CD4-positive, alpha-beta memory T cell (primary cell): ENCODE results near the gene SPG21. TPM values are rescaled to one million over a fixed set of nuclear protein-coding genes. Genes with fewer than 3 reads are reported as not detected.
A peak's percentile ranks its signal among the peaks of the same experiment; 100 is the strongest.

Experiments used
- CTCF ChIA-PET: fragments of 350-600 bp; sonication (Branson Sonifier 250); formaldehyde crosslinking; loops from one replicate; lab custom pipeline; 2021; ENCODE audit warnings: inconsistent platforms; ENCODE audit not compliant: partially characterized antibody; lab: Charles Lee
- POLR2A ChIA-PET: fragments of 350-600 bp; sonication (Branson Sonifier 250); formaldehyde crosslinking; loops from one replicate; lab custom pipeline; 2021; ENCODE audit not compliant: partially characterized antibody; lab: Charles Lee
- DNase-seq, 5 donors: peaks; one replicate each; pipeline versions ENCODE4 v3.0.0 to v3.0.0-alpha.2; 2020 to 2022; ENCODE audit warnings: mixed read lengths in 1 of 5
- H3K27ac ChIP-seq: one replicate; pipeline ENCODE4 v1.7.0; 2013; ENCODE audit warnings: low read depth, low read length
- H3K27me3 ChIP-seq: 2 replicates; pipeline ENCODE4 v1.7.0; 2013; ENCODE audit warnings: mild to moderate bottlenecking, low read length, moderate library complexity; ENCODE audit not compliant: insufficient read depth
- H3K36me3 ChIP-seq: 2 replicates; pipeline ENCODE4 v1.7.0; 2013; ENCODE audit warnings: mild to moderate bottlenecking, low read length, moderate library complexity; ENCODE audit not compliant: insufficient read depth
- H3K4me1 ChIP-seq: 2 replicates; pipeline ENCODE4 v1.7.0; 2013; ENCODE audit warnings: mild to moderate bottlenecking, low read length, moderate library complexity; ENCODE audit not compliant: insufficient read depth
- H3K4me3 ChIP-seq, 2 donors: one replicate each; pipeline ENCODE4 v1.7.0; 2013; ENCODE audit warnings: low read length in 2 of 2, mild to moderate bottlenecking in 1 of 2
- H3K9me3 ChIP-seq, 2 donors: one replicate each; pipeline ENCODE4 v1.7.0; 2013; ENCODE audit warnings: low read length in 2 of 2, control low read depth in 1 of 2; ENCODE audit not compliant: control insufficient read depth in 1 of 2
- H3K27ac Mint-ChIP-seq, 7 donors: one replicate each; pipeline ENCODE4 v1.8.0; 2020 to 2021; ENCODE audit warnings: mixed read lengths in 7 of 7, mild to moderate bottlenecking in 6 of 7, inconsistent platforms in 3 of 7, moderate library complexity in 3 of 7
- H3K27me3 Mint-ChIP-seq, 2 donors: one replicate each; pipeline ENCODE4 v1.8.0; 2020 to 2021; ENCODE audit warnings: mixed read lengths in 2 of 2
- H3K36me3 Mint-ChIP-seq, 2 donors: one replicate each; pipeline ENCODE4 v1.8.0; 2020 to 2021; ENCODE audit warnings: mixed read lengths in 2 of 2, inconsistent platforms in 1 of 2, mild to moderate bottlenecking in 1 of 2
- H3K4me1 Mint-ChIP-seq, 4 donors: one replicate each; pipeline ENCODE4 v1.8.0; 2020 to 2021; ENCODE audit warnings: mixed read lengths in 4 of 4, mild to moderate bottlenecking in 1 of 4
- H3K4me3 Mint-ChIP-seq, 8 donors: one replicate each; pipeline ENCODE4 v1.8.0; 2020 to 2021; ENCODE audit warnings: mixed read lengths in 8 of 8, mild to moderate bottlenecking in 7 of 8, moderate library complexity in 6 of 8, inconsistent platforms in 3 of 8
- H3K9me3 Mint-ChIP-seq, 8 donors: one replicate each; pipeline ENCODE4 v1.8.0; 2020 to 2021; ENCODE audit warnings: mixed read lengths in 8 of 8, mild to moderate bottlenecking in 5 of 8, inconsistent platforms in 3 of 8, moderate library complexity in 1 of 8
- intact Hi-C: fragments of 100-400 bp; cut with micrococcal nuclease; formaldehyde crosslinking; loops from one replicate; pipeline ENCODE4 v1.15.1; 2023
- polyA plus RNA-seq, 2 donors: library from polyadenylated mRNA; unstranded; fragments of 300-500 nt; fragmentation: Illumina TruSeq; gene quantifications; one replicate each; pipeline ENCODE4 v1.2.3, GENCODE V29; 2021
- total RNA-seq, 2 experiments: library from RNA; stranded (reverse); gene quantifications; one replicate each; pipeline ENCODE4 v1.2.3, GENCODE V29; 2021

SPG21 gene
- total and polyA plus RNA-seq, 4 experiments from 2014 or later: 57.2 to 179 (median 94.7) TPM

GRCh38 chr15:65032801-65033537 is 43.3 kb upstream of the SPG21 start:
- POLR2A ChIA-PET: no interaction called here
- CTCF ChIA-PET: interaction anchor here (1.0 to 3.4 kb wide), 7 partner anchors 28 to 342 kb away, joined by 3 to 24 read pairs (median 3); partner anchors contain the start of gene KBTBD13

GRCh38 chr15:65029736-65030208 is 40.1 kb upstream of the SPG21 start:
- H3K9me3 Mint-ChIP-seq: no peaks in the 10 kb centered on the region
- no peaks in the 10 kb centered on the region for H3K9me3 ChIP-seq
- intact Hi-C loops: loop anchor here (1.0 kb wide), 2 partner anchors 40 to 104 kb away; partner anchors contain the start of genes PDCD7 and SPG21
- peaks cover 3 to 16% of the 10 kb centered on the region in 2 donors for H3K27me3 Mint-ChIP-seq
- peak overlapping the region in 1 of 2 donors; percentile 84 for H3K4me3 ChIP-seq
- H3K27ac Mint-ChIP-seq: peak overlapping the region in 5 of 7 donors; percentile 31 to 61 (median 43)
- H3K27ac ChIP-seq: peak overlapping the region; percentile 70
- no peaks in the 10 kb centered on the region for H3K36me3 ChIP-seq
- H3K36me3 Mint-ChIP-seq: peaks cover 2 to 13% of the 10 kb centered on the region in 2 donors
- peaks cover 11 to 24% (median 19%) of the 10 kb centered on the region in 4 donors for H3K4me1 Mint-ChIP-seq
- no peak for DNase-seq
- ChIA-PET CTCF (no interaction called here), POLR2A (no interaction called here)
- no peaks in the 10 kb centered on the region for H3K27me3 ChIP-seq
- peaks cover 17% of the 10 kb centered on the region for H3K4me1 ChIP-seq
- peak overlapping the region; percentile 54 to 95 (median 78) for H3K4me3 Mint-ChIP-seq

More at GRCh38 chr15:65032801-65033537, 43.3 kb upstream of the SPG21 start:
- Histone ChIP-seq H3K4me1 (peaks cover 12% of the 10 kb centered on the region), H3K9me3 (no peaks in the 10 kb centered on the region), H3K27ac (no peak overlapping the region), H3K27me3 (no peaks in the 10 kb centered on the region), H3K36me3 (no peaks in the 10 kb centered on the region), H3K4me3 (no peak overlapping the region)
- peaks cover 0 to 2% of the 10 kb centered on the region in 2 donors for H3K36me3 Mint-ChIP-seq
- H3K9me3 Mint-ChIP-seq: no peaks in the 10 kb centered on the region
- H3K27me3 Mint-ChIP-seq: peaks cover 3 to 16% of the 10 kb centered on the region in 2 donors
- intact Hi-C loops: loop anchor here (1.0 kb wide), 3 partner anchors 45 to 352 kb away; no protein-coding TSS in a partner anchor
- H3K4me3 Mint-ChIP-seq: peak overlapping the region in 2 of 8 donors; percentile 40 to 71
- peaks cover 6 to 19% (median 12%) of the 10 kb centered on the region in 4 donors for H3K4me1 Mint-ChIP-seq
- DNase-seq: peak; percentile 22 to 46 (median 29)
- H3K27ac Mint-ChIP-seq: peak overlapping the region in 2 of 7 donors; percentile 5 to 48

- Mint-ChIP-seq H3K27me3 (peaks cover 3 to 16% of the 10 kb centered on the region in 2 donors), H3K4me3 (peak within 1 kb of the TSS; percentile 87 to 95 (median 94)), H3K36me3 (peaks cover 6 to 18% of the 10 kb centered on the region in 2 donors), H3K9me3 (no peaks in the 10 kb centered on the region), H3K4me1 (peaks cover 11 to 24% (median 20%) of the 10 kb centered on the region in 4 donors), H3K27ac (peak within 1 kb of the TSS; percentile 43 to 97 (median 84))
- H3K4me1 ChIP-seq: peaks cover 17% of the 10 kb centered on the region
- ChIA-PET CTCF (no interaction called here), POLR2A (no interaction called here)
- peak; percentile 83 to 90 (median 85) for DNase-seq
- H3K4me3 ChIP-seq: peak within 1 kb of the TSS; percentile 71 to 84
- H3K36me3 ChIP-seq: no peaks in the 10 kb centered on the region
- intact Hi-C loops: loop anchor here (1.0 kb wide), 2 partner anchors 40 to 104 kb away; partner anchors contain the start of genes PDCD7 and SPG21
- peak within 1 kb of the TSS; percentile 70 for H3K27ac ChIP-seq
- no peaks in the 10 kb centered on the region for H3K9me3 ChIP-seq
- no peaks in the 10 kb centered on the region for H3K27me3 ChIP-seq
These were observed 39.4 kb upstream of the SPG21 start, which contains the start of gene MTFMT for GRCh38 chr15:65028921-65029735. MTFMT (minus strand) TSS chr15:65029639; CDS start chr15:65029613, 26 bp downstream.

GRCh38 chr15:65028338-65028737 is 38.6 kb upstream of the SPG21 start:
- no peaks in the 10 kb centered on the region for H3K9me3 ChIP-seq
- Mint-ChIP-seq H3K36me3 (peaks cover 12 to 24% of the 10 kb centered on the region in 2 donors), H3K9me3 (no peaks in the 10 kb centered on the region), H3K4me1 (peaks cover 9 to 17% (median 16%) of the 10 kb centered on the region in 4 donors), H3K4me3 (peak overlapping the region; percentile 87 to 95 (median 94)), H3K27me3 (peaks cover 3 to 14% of the 10 kb centered on the region in 2 donors), H3K27ac (peak overlapping the region; percentile 43 to 97 (median 84))
- DNase-seq: no peak
- H3K27me3 ChIP-seq: no peaks in the 10 kb centered on the region
- ChIA-PET POLR2A (no interaction called here), CTCF (no interaction called here)
- intact Hi-C loops: no loop called here
- H3K27ac ChIP-seq: peak overlapping the region; percentile 70
- H3K4me3 ChIP-seq: peak overlapping the region; percentile 71 to 84
- H3K4me1 ChIP-seq: peaks cover 15% of the 10 kb centered on the region
- no peaks in the 10 kb centered on the region for H3K36me3 ChIP-seq

- Mint-ChIP-seq H3K4me1 (peaks cover 9 to 16% (median 13%) of the 10 kb centered on the region in 4 donors), H3K36me3 (peaks cover 17 to 26% of the 10 kb centered on the region in 2 donors), H3K27ac (peak overlapping the region in 1 of 7 donors; percentile 57), H3K9me3 (no peaks in the 10 kb centered on the region), H3K4me3 (peak overlapping the region in 6 of 8 donors; percentile 21 to 95 (median 92)), H3K27me3 (peaks cover 0 to 9% of the 10 kb centered on the region in 2 donors)
- no peaks in the 10 kb centered on the region for H3K9me3 ChIP-seq
- POLR2A ChIA-PET: no interaction called here
- H3K36me3 ChIP-seq: no peaks in the 10 kb centered on the region
- H3K4me3 ChIP-seq: no peak overlapping the region
- H3K4me1 ChIP-seq: peaks cover 11% of the 10 kb centered on the region
- CTCF ChIA-PET: no interaction called here
- no peak for DNase-seq
- H3K27me3 ChIP-seq: no peaks in the 10 kb centered on the region
- intact Hi-C loops: no loop called here
- H3K27ac ChIP-seq: no peak overlapping the region
These were observed 37.9 kb upstream of the SPG21 start for GRCh38 chr15:65027593-65027992.

GRCh38 chr15:65026756-65027155 is 37.0 kb upstream of the SPG21 start:
- H3K27ac Mint-ChIP-seq: peak overlapping the region in 3 of 7 donors; percentile 14 to 50 (median 24)

More at GRCh38 chr15:65026756-65027155, 37.0 kb upstream of the SPG21 start:
- no peaks in the 10 kb centered on the region for H3K36me3 ChIP-seq
- CTCF ChIA-PET: interaction anchor here (1.2 kb wide), 1 partner anchor 8 kb away, joined by 3 read pairs; no protein-coding TSS in a partner anchor
- H3K4me1 Mint-ChIP-seq: peaks cover 9 to 16% (median 13%) of the 10 kb centered on the region in 4 donors
- peaks cover 0 to 2% of the 10 kb centered on the region in 2 donors for H3K27me3 Mint-ChIP-seq
- H3K27ac ChIP-seq: no peak overlapping the region
- POLR2A ChIA-PET: no interaction called here
- peaks cover 11% of the 10 kb centered on the region for H3K4me1 ChIP-seq
- intact Hi-C loops: no loop called here
- no peak overlapping the region for H3K4me3 ChIP-seq
- no peaks in the 10 kb centered on the region for H3K27me3 ChIP-seq
- no peak for DNase-seq
- H3K9me3 ChIP-seq: no peaks in the 10 kb centered on the region
- no peaks in the 10 kb centered on the region for H3K9me3 Mint-ChIP-seq
- H3K4me3 Mint-ChIP-seq: peak overlapping the region in 4 of 8 donors; percentile 25 to 52 (median 38)
- H3K36me3 Mint-ChIP-seq: peaks cover 18 to 27% of the 10 kb centered on the region in 2 donors
